ENCODE measurements around the gene GUCY2D.

GUCY2D gene

DNA sequence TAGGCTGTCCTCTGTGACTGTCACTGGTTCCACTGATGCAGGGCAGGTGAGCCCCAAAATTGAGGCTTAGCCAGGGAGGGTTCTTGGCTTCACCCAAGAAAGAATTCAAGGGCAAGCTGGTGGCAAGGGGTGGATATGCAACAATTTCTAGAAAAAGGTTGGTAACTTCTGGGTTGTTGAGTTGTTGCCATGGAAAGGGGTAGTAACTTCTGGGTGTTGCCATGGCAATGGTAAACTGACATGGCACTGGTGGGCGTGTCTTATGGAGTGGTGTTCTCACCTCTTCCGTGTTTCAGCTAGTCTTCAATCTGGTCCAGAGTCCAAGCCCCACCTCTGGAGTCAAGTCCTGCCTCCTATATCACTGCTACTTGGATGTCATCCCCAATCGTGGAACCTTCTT, 9.5 kb upstream of the GUCY2D start:
- DNase-seq: no peak

DNA sequence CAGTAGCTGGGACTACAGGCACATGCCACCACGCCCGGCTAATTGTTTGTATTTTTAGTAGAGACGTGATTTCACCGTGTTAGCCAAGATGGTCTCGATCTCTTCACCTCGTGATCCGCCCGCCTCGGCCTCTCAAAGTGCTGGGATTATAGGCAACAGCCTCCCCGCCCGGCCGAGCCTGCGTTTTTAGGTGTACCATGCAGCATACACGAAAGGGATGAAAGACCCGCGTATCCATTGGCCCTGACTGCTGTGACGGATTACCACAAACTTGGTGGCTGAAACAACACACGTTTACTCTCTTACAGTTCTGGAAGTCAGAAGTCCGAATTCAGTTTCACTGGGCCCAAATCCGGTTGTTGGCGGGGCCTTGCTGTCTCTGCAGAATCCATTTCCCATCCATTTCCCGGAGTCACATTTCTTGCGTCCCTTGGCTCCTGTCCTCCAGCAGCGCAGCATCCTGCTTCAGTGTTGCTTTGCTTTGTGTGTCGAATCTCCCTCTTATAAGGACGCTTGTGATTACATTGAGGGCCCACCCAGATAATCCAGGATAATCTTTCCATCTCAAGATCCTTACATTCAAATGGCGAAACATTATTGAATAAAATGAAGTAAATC, 8.3 kb upstream of the GUCY2D start:
- DNase-seq: no peak

DNA sequence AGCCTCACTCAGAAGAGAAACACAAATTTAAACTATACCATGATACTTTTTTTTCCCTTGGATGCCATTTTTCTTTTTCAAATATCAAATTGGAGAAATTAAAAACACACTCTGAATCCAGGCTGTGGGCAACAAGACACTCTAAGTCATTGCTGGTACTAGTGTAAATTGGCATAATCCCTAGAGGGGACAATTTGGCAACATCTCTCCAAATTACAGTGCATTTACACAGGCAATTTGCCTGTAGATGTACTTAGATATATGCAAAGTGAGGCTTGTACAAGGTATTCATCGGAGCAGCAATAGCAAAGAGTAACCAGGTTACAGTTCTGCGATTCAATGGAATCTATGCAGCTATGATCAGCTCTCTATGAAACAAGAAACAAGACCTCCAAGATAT, 6.7 kb upstream of the GUCY2D start:
- no peak for DNase-seq

DNA sequence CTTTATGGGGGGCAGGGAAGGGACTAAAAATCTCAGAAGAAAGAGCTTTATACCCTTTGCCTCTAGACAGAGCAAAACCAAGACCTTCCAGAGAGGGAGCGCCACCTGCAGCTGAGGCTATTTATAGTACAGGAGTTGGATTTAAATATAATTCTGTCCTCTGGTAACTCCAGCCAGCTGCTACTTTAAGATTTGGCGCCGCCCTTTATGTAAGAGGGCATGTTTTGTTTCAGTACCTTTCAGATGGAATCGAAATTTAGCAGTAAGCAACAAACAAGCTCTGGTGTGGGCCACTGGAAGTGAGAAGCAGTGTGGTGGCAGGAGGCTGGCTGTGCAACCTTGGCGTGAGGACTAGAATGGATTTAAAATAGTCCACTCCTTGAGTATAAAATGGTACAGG, 5.2 kb upstream of the GUCY2D start:
- DNase-seq: peak; percentile 16

DNA sequence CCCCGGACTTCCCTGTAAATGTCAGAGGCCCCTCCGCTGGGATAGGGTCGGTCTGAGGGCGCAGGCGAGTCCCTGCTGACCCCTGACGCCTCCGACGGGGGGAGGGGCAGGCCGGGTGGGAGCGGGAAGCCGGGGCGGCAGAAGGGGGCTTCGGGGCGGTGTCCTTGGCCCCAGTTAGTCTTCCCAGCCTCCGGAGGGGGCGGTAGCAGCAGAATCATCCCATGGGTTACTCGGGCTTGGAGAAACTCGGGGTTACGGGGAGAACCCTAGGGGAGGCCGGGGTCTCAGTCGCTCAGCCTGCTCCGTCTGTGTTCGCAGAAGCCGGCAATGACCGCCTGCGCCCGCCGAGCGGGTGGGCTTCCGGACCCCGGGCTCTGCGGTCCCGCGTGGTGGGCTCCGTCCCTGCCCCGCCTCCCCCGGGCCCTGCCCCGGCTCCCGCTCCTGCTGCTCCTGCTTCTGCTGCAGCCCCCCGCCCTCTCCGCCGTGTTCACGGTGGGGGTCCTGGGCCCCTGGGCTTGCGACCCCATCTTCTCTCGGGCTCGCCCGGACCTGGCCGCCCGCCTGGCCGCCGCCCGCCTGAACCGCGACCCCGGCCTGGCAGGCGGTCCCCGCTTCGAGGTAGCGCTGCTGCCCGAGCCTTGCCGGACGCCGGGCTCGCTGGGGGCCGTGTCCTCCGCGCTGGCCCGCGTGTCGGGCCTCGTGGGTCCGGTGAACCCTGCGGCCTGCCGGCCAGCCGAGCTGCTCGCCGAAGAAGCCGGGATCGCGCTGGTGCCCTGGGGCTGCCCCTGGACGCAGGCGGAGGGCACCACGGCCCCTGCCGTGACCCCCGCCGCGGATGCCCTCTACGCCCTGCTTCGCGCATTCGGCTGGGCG, 542 bp downstream of the GUCY2D start:
- no peak for DNase-seq

DNA sequence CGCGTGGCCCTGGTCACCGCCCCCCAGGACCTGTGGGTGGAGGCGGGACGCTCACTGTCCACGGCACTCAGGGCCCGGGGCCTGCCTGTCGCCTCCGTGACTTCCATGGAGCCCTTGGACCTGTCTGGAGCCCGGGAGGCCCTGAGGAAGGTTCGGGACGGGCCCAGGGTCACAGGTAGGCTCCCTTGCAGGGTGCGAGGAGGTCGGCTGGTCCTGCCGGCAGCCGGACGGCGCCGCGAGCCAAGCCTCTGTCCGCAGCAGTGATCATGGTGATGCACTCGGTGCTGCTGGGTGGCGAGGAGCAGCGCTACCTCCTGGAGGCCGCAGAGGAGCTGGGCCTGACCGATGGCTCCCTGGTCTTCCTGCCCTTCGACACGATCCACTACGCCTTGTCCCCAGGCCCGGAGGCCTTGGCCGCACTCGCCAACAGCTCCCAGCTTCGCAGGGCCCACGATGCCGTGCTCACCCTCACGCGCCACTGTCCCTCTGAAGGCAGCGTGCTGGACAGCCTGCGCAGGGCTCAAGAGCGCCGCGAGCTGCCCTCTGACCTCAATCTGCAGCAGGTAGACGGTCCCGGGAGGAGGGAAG, 1.3 kb downstream of the GUCY2D start:
- no peak for DNase-seq

DNA sequence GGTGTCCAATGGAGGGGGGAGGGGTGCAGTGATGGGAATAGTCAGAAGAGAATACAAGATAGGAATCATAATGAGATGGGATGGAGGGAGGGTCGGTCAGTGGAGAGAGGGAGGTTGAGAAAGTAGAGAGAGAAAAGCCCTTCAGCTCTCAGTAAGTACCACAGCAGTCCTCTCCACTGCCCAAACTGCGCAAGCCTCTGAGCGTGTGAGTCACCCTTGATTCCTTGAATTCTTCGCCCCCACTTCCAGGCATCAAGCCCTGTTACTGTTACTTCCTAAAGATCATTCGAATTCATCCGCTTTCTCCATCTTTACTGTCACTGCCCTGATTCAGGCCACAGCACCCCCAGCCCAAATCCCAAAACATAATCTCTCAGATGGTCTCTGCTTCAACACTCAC, 2.5 kb downstream of the GUCY2D start:
- DNase-seq: peak; percentile 71

DNA sequence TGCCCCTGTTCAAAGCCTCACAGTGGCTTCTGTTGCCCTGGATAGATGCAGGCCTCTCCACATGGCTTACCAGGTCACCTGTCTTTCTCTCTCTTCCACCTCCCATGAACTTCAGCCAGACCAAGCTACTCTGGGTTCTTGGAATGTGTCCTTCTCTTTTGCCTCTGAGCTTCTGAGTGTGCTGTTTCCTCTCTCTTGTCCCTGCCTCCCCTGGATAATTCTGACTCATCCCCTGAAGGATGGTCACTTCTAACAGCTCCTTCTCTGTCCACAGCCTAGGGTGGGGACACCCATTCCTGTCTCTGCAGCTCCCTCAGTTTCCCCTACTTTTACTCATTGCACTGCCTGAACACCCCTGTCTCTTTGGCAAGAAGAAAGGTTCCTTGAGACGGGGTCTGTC, 2.9 kb downstream of the GUCY2D start:
- peak; percentile 26 for DNase-seq

DNA sequence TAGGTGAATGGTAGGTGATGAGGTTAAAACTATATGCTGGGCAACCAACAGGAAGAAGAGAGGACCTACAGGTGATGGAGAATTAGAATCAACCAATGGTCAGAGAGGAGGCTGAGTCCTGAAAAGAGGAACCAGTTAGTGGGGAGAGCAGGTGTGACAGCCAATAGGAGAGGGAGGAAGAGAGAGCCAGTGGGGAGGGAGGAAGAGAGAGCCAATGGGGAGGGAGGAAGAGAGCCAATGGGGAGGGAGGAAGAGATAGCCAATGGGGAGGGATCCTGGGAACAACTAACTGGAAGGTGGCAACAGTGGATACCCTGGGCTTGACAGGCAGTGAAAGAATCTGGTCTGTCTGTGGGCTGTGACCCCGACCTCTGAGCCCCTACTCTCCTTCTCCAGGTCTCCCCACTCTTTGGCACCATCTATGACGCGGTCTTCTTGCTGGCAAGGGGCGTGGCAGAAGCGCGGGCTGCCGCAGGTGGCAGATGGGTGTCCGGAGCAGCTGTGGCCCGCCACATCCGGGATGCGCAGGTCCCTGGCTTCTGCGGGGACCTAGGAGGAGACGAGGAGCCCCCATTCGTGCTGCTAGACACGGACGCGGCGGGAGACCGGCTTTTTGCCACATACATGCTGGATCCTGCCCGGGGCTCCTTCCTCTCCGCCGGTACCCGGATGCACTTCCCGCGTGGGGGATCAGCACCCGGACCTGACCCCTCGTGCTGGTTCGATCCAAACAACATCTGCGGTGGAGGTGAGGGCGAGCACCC, 3.7 kb downstream of the GUCY2D start:
- no peak for DNase-seq

DNA sequence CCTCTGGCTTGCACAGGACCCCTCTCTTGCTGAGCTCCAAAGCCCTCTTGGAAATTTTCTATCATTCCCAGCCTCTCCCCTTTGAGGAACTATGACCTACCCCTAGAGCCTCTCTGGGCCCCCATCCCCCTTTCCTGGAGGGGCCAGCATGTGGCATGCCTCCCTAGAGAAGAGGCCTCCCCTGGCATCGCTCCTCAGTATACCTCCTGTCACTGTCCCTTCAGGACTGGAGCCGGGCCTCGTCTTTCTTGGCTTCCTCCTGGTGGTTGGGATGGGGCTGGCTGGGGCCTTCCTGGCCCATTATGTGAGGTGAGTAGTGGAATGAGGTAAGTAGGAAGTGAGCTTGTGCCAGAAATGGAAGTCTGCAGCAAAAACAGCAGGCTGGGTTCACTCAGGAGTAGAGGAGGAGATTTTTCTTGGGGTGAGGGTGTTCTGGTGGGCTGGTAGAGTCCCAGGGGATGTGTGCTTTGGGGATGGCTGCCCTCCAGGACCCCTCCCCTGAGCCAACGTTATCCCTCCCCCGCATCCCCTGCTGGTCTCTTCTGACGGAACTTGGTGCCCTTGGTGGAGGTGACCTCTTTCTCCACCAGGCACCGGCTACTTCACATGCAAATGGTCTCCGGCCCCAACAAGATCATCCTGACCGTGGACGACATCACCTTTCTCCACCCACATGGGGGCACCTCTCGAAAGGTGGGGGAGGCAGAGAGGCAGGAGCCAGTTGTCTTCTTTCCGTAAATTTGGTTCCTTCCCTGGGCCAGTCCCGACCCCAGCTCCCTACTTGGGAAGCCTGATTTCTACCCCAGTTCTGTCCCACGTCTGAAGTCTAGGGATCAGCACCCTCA, 4.6 kb downstream of the GUCY2D start:
- DNase-seq: no peak

DNA sequence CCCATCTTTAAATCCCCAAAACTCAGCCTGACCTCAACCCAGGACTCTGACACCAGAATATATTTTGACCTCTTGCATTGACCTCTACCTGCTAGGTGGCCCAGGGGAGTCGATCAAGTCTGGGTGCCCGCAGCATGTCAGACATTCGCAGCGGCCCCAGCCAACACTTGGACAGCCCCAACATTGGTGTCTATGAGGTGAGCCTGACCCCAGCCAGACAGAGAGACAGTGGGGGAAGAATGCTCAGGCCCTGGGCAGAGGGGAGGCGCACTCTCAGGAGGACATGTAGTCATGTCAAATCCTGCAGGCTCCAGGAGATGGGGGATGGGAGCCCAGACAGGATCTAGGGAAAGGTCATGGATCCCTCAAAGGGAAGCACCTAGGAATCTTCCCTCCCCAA, 5.4 kb downstream of the GUCY2D start:
- no peak for DNase-seq

DNA sequence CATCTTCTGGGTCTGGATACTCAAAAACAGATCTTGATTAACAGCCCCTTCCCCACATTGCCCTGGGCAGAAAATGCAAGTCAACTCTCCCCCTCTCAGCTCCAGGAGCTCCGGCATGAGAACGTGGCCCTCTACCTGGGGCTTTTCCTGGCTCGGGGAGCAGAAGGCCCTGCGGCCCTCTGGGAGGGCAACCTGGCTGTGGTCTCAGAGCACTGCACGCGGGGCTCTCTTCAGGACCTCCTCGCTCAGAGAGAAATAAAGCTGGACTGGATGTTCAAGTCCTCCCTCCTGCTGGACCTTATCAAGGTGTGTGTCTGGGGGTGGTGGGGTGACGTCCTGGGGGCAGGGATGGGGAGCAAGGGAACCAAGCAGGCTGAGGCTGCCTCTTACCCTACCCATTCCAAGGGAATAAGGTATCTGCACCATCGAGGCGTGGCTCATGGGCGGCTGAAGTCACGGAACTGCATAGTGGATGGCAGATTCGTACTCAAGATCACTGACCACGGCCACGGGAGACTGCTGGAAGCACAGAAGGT, 9.7 kb downstream of the GUCY2D start:
- DNase-seq: no peak

DNA sequence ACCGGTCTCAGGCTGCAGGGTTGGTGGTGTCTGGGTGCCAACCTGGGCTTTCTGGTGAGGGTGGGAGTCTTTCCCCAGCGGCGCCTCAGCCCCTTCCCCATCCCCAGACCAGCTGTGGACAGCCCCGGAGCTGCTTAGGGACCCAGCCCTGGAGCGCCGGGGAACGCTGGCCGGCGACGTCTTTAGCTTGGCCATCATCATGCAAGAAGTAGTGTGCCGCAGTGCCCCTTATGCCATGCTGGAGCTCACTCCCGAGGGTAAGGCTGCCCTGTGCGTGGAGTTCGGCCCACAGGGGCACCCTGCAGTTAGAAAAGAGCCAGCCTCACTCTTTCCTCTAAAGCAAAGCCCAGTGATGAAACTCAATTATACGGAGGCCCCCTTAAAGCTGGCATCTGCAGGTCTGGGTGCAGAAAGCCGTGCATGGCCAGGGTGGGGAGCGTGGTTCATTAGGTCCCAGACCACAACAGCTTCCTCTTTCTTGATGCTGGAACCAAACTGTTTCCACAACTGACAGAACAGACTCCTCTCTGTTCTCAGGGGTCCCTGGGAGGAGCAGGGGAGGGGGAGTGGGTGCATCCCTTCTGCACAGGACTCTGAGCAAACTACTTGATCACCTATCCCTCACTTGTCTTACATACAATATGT, 10.7 kb downstream of the GUCY2D start:
- no peak for DNase-seq

DNA sequence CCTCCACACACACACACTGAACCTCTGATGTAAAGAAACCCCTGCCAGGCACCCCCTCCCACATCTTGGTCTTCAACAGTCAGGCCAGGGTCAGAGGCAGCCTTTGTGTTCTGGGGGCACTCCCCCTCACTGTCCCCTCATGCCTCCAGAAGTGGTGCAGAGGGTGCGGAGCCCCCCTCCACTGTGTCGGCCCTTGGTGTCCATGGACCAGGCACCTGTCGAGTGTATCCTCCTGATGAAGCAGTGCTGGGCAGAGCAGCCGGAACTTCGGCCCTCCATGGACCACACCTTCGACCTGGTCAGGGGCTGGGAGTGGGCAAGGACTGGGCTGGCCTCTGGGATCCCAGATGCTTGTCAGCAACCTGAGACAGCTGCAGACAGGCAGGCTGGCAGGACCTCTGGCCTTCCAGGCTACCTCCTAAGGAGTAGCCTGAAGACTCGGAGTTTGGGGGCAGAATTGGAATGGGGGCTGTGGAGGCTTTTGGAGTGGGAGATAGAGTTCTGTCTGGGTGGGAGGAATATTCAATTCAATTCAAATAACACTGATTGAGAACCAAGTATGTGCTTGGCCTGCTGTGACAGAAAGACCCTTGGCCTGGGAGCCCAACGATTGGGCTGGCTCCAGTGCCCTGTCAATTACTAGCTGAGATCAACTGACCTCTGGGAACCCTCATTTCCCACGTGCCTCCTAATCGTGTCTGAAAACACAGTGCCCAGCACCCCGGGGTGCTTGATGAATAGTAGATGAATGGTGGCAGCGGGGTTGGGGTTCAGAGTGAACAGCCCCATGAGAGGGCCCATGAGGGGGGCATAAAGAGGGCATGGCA, 11.5 kb downstream of the GUCY2D start:
- no peak for DNase-seq

DNA sequence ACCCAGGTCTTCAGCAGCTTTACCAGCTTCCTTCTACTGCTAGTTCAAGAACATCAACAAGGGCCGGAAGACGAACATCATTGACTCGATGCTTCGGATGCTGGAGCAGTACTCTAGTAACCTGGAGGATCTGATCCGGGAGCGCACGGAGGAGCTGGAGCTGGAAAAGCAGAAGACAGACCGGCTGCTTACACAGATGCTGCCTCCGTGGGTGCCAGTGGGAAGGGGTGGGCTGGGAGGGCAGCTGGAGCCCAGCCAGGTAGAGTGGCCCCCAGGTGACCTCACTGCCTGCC, 12.1 kb downstream of the GUCY2D start:
- DNase-seq: no peak

DNA sequence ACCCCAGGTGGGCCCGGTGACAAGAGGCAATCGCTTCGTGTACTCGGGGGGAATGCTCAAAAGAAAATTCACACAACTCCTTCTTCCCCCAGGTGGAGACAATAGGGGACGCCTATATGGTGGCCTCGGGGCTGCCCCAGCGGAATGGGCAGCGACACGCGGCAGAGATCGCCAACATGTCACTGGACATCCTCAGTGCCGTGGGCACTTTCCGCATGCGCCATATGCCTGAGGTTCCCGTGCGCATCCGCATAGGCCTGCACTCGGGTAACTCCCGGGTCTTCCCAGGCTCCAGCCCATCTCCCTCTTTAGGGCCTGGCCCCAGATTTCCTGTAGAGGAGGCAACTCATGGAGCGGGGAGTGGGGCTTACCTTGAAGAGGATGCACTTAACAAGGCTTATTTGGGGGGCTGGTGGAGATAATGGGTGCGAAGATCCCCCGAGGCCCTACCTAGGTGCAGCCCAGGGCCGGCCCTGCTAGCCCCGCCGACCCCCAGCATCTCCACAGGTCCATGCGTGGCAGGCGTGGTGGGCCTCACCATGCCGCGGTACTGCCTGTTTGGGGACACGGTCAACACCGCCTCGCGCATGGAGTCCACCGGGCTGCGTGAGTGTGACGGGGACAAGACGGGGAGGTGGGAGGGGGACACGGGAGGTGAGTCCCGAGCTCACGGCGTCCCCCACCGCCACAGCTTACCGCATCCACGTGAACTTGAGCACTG, 13.0 kb downstream of the GUCY2D start:
- no peak for DNase-seq

DNA sequence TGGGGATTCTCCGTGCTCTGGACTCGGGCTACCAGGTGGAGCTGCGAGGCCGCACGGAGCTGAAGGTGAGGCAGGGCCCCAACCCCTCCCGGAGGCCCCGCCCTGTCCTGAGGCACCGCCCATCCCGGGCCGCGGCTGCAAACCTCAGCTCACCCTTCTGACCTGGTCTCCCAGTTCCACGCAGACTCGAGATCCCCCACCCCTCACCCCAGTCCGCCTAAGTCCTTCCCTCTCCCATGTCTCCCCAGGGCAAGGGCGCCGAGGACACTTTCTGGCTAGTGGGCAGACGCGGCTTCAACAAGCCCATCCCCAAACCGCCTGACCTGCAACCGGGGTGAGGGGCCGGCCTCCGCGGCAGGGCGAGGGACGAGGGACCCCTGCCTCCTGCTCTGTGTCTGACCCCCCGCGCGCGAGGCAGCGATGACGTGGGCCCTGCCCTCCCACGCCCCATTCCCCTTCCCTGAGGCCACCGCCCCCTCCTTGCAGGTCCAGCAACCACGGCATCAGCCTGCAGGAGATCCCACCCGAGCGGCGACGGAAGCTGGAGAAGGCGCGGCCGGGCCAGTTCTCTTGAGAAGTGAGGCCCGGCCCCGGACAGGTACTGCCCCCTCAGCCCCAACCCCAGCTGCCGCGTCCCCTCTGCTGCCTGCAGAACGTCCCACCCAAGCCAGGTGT, 13.7 kb downstream of the GUCY2D start:
- DNase-seq: no peak

DNA sequence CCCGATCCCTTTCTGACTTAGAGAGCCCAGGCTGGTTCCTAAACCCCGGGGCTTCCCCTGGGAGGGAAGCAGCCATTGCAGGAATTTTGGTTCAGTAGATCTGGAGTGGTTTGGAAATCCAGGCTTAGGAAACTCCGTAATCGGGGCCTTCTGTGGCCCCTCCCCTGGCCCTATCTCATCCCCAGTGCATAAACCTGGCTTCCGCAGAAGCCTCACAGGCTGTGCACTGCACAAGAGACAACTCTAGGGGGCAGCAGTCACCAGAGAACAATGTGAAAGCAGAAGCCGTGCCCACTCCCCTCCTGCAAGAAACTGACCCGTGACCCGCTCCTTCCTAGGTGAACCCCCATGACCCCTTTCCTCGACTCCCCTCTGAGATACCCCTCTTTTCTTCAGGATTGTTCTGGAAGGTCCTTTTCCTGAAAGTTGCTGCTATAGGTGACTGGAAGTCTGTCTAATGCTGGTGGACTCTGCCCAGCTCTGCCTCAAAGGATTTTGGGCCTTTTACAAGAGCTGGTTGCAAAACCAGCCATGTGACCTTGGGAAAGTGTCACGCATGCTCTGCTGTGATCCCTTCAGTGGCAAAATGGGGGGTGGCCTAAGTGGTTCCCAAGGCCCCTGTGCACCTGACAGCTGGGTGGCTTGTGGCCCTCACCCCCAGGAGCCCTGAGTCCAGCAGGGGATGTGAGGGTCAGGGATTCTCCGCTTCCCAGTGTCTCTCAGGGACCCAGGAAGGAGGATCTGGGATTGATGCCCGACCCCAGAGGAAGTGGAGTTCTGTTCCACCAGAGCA, 14.4 kb downstream of the GUCY2D start:
- DNase-seq: peak; percentile 18

DNA sequence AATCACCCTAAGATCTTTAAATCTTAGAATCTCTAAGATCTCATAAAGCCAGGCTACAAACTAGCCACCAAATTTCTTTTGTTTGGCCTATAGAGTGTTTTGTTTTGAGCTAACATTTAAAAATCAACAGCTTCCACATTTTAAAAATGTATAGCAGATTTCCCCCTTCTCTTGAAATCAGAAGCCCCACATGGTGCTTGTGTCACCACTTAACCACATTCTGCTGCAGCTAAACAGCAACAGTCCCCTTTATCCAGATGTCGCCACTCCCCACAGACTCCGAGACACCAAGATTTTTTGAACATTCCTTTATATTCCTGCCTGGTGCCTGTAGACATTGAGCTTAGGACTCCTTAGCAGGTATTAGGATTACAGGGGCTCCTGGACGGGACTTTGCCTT, 16.0 kb downstream of the GUCY2D start:
- DNase-seq: no peak
